ENCODE measurements around the gene UROC1.

Gene UROC1

GRCh38 chr3:126439968-126440708 is 77.4 kb downstream of the UROC1 start:
- Histone ChIP-seq H2BK5ac (ENCODE audit: low read length) (no peak overlapping the region), H3K4ac (ENCODE audit: low read depth, low read length) (no peak overlapping the region), H3K79me2 (ENCODE audit: control insufficient read depth, insufficient read depth, low read length) (no peaks in the 10 kb centered on the region), H3K4me3 (ENCODE audit: low read length) (no peak overlapping the region), H3K9ac (ENCODE audit: low read length) (no peak overlapping the region), H3K4me2 (ENCODE audit: low read length) (no peak overlapping the region), H4K8ac (ENCODE audit: low read depth, low read length) (no peak overlapping the region), H2AK5ac (ENCODE audit: low read length) (no peak overlapping the region), H2BK15ac (replicated peaks; ENCODE audit: low read depth) (no peak overlapping the region), H3K23ac (ENCODE audit: low read length) (no peak overlapping the region), H4K5ac (ENCODE audit: low read length) (no peak overlapping the region), H3K56ac (ENCODE audit: low read length) (no peak overlapping the region), H3K27ac (ENCODE audit: low read depth, low read length) (no peak overlapping the region), H2BK120ac (ENCODE audit: low read depth, low read length) (no peak overlapping the region), H3K79me1 (ENCODE audit: low read length) (no peaks in the 10 kb centered on the region), H3K4me1 (ENCODE audit: control insufficient read depth, low read depth, low read length) (no peaks in the 10 kb centered on the region), H3K36me3 (ENCODE audit: control insufficient read depth, insufficient read depth, low read length) (peaks cover 1% of the 10 kb centered on the region), H3K27me3 (ENCODE audit: insufficient read depth, low read length, poor library complexity) (no peaks in the 10 kb centered on the region), H3K18ac (ENCODE audit: low read length) (no peak overlapping the region)
- no peak for DNase-seq
- WGBS (ENCODE audit: extremely low coverage, insufficient coverage, low lambda C conversion rate): no CpG with 5 or more reads among the region's 12 CpGs

- no peak overlapping the region for H3K4me2 ChIP-seq (ENCODE audit: low read length)
- H2BK15ac ChIP-seq (replicated peaks; ENCODE audit: low read depth): no peak overlapping the region
- H3K4me1 ChIP-seq (ENCODE audit: control insufficient read depth, low read depth, low read length): no peaks in the 10 kb centered on the region
- H3K79me1 ChIP-seq (ENCODE audit: low read length): no peaks in the 10 kb centered on the region
- no peak overlapping the region for H3K4me3 ChIP-seq (ENCODE audit: low read length)
- no peak for DNase-seq
- H3K4ac ChIP-seq (ENCODE audit: low read depth, low read length): no peak overlapping the region
- no peak overlapping the region for H2AK5ac ChIP-seq (ENCODE audit: low read length)
- no peaks in the 10 kb centered on the region for H3K79me2 ChIP-seq (ENCODE audit: control insufficient read depth, insufficient read depth, low read length)
- no peak overlapping the region for H3K56ac ChIP-seq (ENCODE audit: low read length)
- H2BK120ac ChIP-seq (ENCODE audit: low read depth, low read length): no peak overlapping the region
- H3K27me3 ChIP-seq (ENCODE audit: insufficient read depth, low read length, poor library complexity): no peaks in the 10 kb centered on the region
- H3K18ac ChIP-seq (ENCODE audit: low read length): no peak overlapping the region
- no peak overlapping the region for H3K23ac ChIP-seq (ENCODE audit: low read length)
- no peak overlapping the region for H4K5ac ChIP-seq (ENCODE audit: low read length)
- H3K9ac ChIP-seq (ENCODE audit: low read length): no peak overlapping the region
- H2BK5ac ChIP-seq (ENCODE audit: low read length): no peak overlapping the region
- H4K8ac ChIP-seq (ENCODE audit: low read depth, low read length): no peak overlapping the region
- H3K27ac ChIP-seq (ENCODE audit: low read depth, low read length): no peak overlapping the region
- WGBS (ENCODE audit: extremely low coverage, insufficient coverage, low lambda C conversion rate): no CpG with 5 or more reads among the region's 15 CpGs
- peaks cover 1% of the 10 kb centered on the region for H3K36me3 ChIP-seq (ENCODE audit: control insufficient read depth, insufficient read depth, low read length)
These were observed 78.1 kb downstream of the UROC1 start for GRCh38 chr3:126439346-126439967.

GRCh38 chr3:126438746-126439145 is 78.8 kb downstream of the UROC1 start:
- H3K27me3 ChIP-seq (ENCODE audit: insufficient read depth, low read length, poor library complexity): no peaks in the 10 kb centered on the region
- H3K4ac ChIP-seq (ENCODE audit: low read depth, low read length): no peak overlapping the region
- no peak overlapping the region for H3K4me3 ChIP-seq (ENCODE audit: low read length)
- H3K79me1 ChIP-seq (ENCODE audit: low read length): no peaks in the 10 kb centered on the region
- H3K56ac ChIP-seq (ENCODE audit: low read length): no peak overlapping the region
- no peak overlapping the region for H3K23ac ChIP-seq (ENCODE audit: low read length)
- H2AK5ac ChIP-seq (ENCODE audit: low read length): no peak overlapping the region
- no peak overlapping the region for H4K5ac ChIP-seq (ENCODE audit: low read length)
- H3K4me1 ChIP-seq (ENCODE audit: control insufficient read depth, low read depth, low read length): no peaks in the 10 kb centered on the region
- H3K4me2 ChIP-seq (ENCODE audit: low read length): no peak overlapping the region
- no CpG with 5 or more reads among the region's 10 CpGs for WGBS (ENCODE audit: extremely low coverage, insufficient coverage, low lambda C conversion rate)
- H3K18ac ChIP-seq (ENCODE audit: low read length): no peak overlapping the region
- H3K9ac ChIP-seq (ENCODE audit: low read length): no peak overlapping the region
- H3K79me2 ChIP-seq (ENCODE audit: control insufficient read depth, insufficient read depth, low read length): no peaks in the 10 kb centered on the region
- no peak for DNase-seq
- H3K27ac ChIP-seq (ENCODE audit: low read depth, low read length): no peak overlapping the region
- H2BK5ac ChIP-seq (ENCODE audit: low read length): no peak overlapping the region
- H3K36me3 ChIP-seq (ENCODE audit: control insufficient read depth, insufficient read depth, low read length): peaks cover 1% of the 10 kb centered on the region
- H2BK120ac ChIP-seq (ENCODE audit: low read depth, low read length): no peak overlapping the region
- no peak overlapping the region for H2BK15ac ChIP-seq (replicated peaks; ENCODE audit: low read depth)
- H4K8ac ChIP-seq (ENCODE audit: low read depth, low read length): no peak overlapping the region

- Histone ChIP-seq H3K4me3 (ENCODE audit: low read length) (no peak overlapping the region), H3K23ac (ENCODE audit: low read length) (no peak overlapping the region), H3K18ac (ENCODE audit: low read length) (no peak overlapping the region), H2AK5ac (ENCODE audit: low read length) (no peak overlapping the region), H3K79me2 (ENCODE audit: control insufficient read depth, insufficient read depth, low read length) (no peaks in the 10 kb centered on the region), H2BK120ac (ENCODE audit: low read depth, low read length) (no peak overlapping the region), H3K4me1 (ENCODE audit: control insufficient read depth, low read depth, low read length) (no peaks in the 10 kb centered on the region), H3K4ac (ENCODE audit: low read depth, low read length) (no peak overlapping the region), H4K5ac (ENCODE audit: low read length) (no peak overlapping the region), H3K4me2 (ENCODE audit: low read length) (no peak overlapping the region), H3K27me3 (ENCODE audit: insufficient read depth, low read length, poor library complexity) (no peaks in the 10 kb centered on the region), H3K27ac (ENCODE audit: low read depth, low read length) (no peak overlapping the region), H2BK5ac (ENCODE audit: low read length) (no peak overlapping the region), H4K8ac (ENCODE audit: low read depth, low read length) (no peak overlapping the region), H2BK15ac (replicated peaks; ENCODE audit: low read depth) (no peak overlapping the region), H3K9ac (ENCODE audit: low read length) (no peak overlapping the region), H3K36me3 (ENCODE audit: control insufficient read depth, insufficient read depth, low read length) (peaks cover 1% of the 10 kb centered on the region), H3K56ac (ENCODE audit: low read length) (no peak overlapping the region), H3K79me1 (ENCODE audit: low read length) (no peaks in the 10 kb centered on the region)
- no peak for DNase-seq
- WGBS (ENCODE audit: extremely low coverage, insufficient coverage, low lambda C conversion rate): no CpG with 5 or more reads among the region's 8 CpGs
These were observed 79.4 kb downstream of the UROC1 start for GRCh38 chr3:126438186-126438585.

GRCh38 chr3:126436826-126437717 is 80.5 kb downstream of the UROC1 start:
- Histone ChIP-seq H2BK15ac (replicated peaks; ENCODE audit: low read depth) (no peak overlapping the region), H4K8ac (ENCODE audit: low read depth, low read length) (no peak overlapping the region), H3K4ac (ENCODE audit: low read depth, low read length) (no peak overlapping the region), H3K23ac (ENCODE audit: low read length) (no peak overlapping the region), H3K18ac (ENCODE audit: low read length) (no peak overlapping the region), H3K4me3 (ENCODE audit: low read length) (no peak overlapping the region), H3K56ac (ENCODE audit: low read length) (no peak overlapping the region), H3K27ac (ENCODE audit: low read depth, low read length) (no peak overlapping the region), H3K4me2 (ENCODE audit: low read length) (no peak overlapping the region), H4K5ac (ENCODE audit: low read length) (no peak overlapping the region), H3K79me2 (ENCODE audit: control insufficient read depth, insufficient read depth, low read length) (no peaks in the 10 kb centered on the region), H2BK120ac (ENCODE audit: low read depth, low read length) (no peak overlapping the region), H2BK5ac (ENCODE audit: low read length) (no peak overlapping the region), H3K36me3 (ENCODE audit: control insufficient read depth, insufficient read depth, low read length) (peaks cover 1% of the 10 kb centered on the region), H2AK5ac (ENCODE audit: low read length) (no peak overlapping the region), H3K4me1 (ENCODE audit: control insufficient read depth, low read depth, low read length) (no peaks in the 10 kb centered on the region), H3K27me3 (ENCODE audit: insufficient read depth, low read length, poor library complexity) (no peaks in the 10 kb centered on the region), H3K9ac (ENCODE audit: low read length) (no peak overlapping the region), H3K79me1 (ENCODE audit: low read length) (no peaks in the 10 kb centered on the region)
- no peak for DNase-seq
- 100% methylated on average over 3 of the region's 18 CpGs for WGBS (ENCODE audit: extremely low coverage, insufficient coverage, low lambda C conversion rate)

All from mesendoderm (in vitro differentiated cells).